Measurements from ENCODE around the gene LGALSL. TPM values are rescaled to one million over a fixed set of nuclear protein-coding genes. Genes with fewer than 3 reads are reported as not detected.
A peak's percentile ranks its signal among the peaks of the same experiment; 100 is the strongest.

The LGALSL gene
- total and polyA plus RNA-seq, 2 of the 13 experiments (the other 11 are each of a cell fraction or from before 2014, with no cell fraction given): 15.4 to 20.0 TPM

DNA sequence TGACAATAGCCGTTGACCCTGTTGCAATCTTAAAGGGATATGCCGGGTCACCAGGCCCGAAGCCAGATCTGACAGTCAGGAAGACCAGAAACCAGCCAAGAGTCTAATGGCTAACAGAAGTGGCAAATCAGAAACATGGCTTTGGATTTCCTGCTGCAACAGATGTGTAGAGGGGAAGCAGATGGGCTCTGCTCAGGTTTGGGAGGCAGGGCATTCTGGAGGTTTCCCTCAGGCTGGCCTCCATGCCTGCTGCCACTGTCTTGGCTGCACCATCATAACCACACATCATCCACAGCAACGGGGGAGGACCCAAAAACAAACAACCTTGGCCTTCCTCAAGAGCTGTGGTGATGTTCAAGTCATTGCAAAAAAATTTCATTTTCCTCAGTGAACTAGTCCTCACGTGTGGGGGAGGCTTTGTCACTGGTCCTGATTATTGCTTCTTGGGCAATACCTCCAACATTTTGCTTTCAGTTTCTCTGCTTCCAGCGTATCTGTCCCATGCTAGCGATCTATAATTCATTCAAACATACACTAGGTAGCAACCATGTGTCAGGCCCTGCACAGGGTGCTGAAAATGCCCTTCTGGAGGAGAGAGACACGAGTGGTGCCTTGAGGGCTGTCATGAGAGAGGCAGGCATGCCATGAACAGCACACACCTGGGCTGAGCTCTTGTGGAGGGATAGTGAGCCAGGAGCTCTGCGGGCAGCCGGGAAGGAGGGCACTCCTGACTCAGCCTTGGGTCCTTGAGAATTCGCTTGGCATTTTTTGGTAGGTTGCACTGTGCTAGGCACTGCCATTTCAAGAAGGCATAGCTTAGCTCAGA lies 48.2 kb upstream of the LGALSL start:
- H3K4me3 ChIP-seq (replicated peaks in 1 of 3; ENCODE audit: insufficient read depth in 1 of 3, low read depth in 2 of 3, low read length in 3 of 3): peak overlapping the region in 2 of 3 experiments; percentile 5 to 50; a peak in 4 of 6 replicates
- in situ Hi-C loops (cut with HindIII; ENCODE audit: extremely low pct_ligation_motif_present, low pct_unique_long_range_greater_than_20kb) (no loop called here), intact Hi-C loops (cut with micrococcal nuclease; ENCODE audit: unreplicated experiment) (no loop called here)
- ChIA-PET CTCF (ENCODE audit: low intra/inter-chr PET ratio, low total read pairs) (no interaction called here), POLR2A (no interaction called here)
- H3K36me3 ChIP-seq (replicated peaks in 1 of 2; ENCODE audit: control insufficient read depth in 1 of 2, insufficient read depth in 2 of 2, low read length in 2 of 2): no peaks in the 10 kb centered on the region
- H3K9me3 ChIP-seq (ENCODE audit: low read length): no peaks in the 10 kb centered on the region
- peak overlapping the region; percentile 6 for H2AFZ ChIP-seq (ENCODE audit: low read length)
- H3K4me2 ChIP-seq (ENCODE audit: low read depth, low read length): peak overlapping the region; percentile 65
- H3K9ac ChIP-seq (ENCODE audit: insufficient read depth, low read depth, low read length): no peak overlapping the region; the same call in 1 of the 2 replicates
- ATAC-seq (peak; percentile 26), DNase-seq (ENCODE audit: low spot score) (no peak), FAIRE-seq (no peak)
- H3K27ac ChIP-seq (ENCODE audit: extremely low read length, insufficient read depth, low read length): no peak overlapping the region
- WGBS (ENCODE audit: low lambda C conversion rate): 49% methylated on average over 10 of the region's 11 CpGs
- H3K4me1 ChIP-seq (ENCODE audit: insufficient read depth, low read length): peaks cover 62% of the 10 kb centered on the region
- H3K27me3 ChIP-seq (ENCODE audit: control insufficient read depth in 1 of 2, insufficient read depth in 2 of 2, low read length in 2 of 2): no peaks in the 10 kb centered on the region
- H3K79me2 ChIP-seq (ENCODE audit: insufficient read depth, low read length): no peaks in the 10 kb centered on the region
- no TSS peak for BruUV-seq (replicated peaks)
- no peaks in the 10 kb centered on the region for H4K20me1 ChIP-seq (ENCODE audit: insufficient read depth, low read length)
- TF ChIP-seq BHLHE40 (IDR thresholded peaks at IDR 0.05; ENCODE audit: low read length) (0 out of 2 replicates have a peak, but pooled peaks have one; percentile 43), ZNF678 (CRISPR knock-in tag; IDR thresholded peaks at IDR 0.05) (no peak), ZNF674 (CRISPR knock-in tag; IDR thresholded peaks at IDR 0.05; ENCODE audit: low read depth) (no peak), ZNF292 (CRISPR knock-in tag; IDR thresholded peaks at IDR 0.05; ENCODE audit: borderline replicate concordance, low read depth) (no peak), HNRNPLL (IDR thresholded peaks at IDR 0.05; ENCODE audit: low read depth, low read length, poor library complexity, severe bottlenecking) (no peak), ZNF468 (CRISPR knock-in tag; IDR thresholded peaks at IDR 0.05) (no peak), NCOR1 (IDR thresholded peaks at IDR 0.05; ENCODE audit: borderline replicate concordance, low read length) (no peak), NFATC3 (CRISPR knock-in tag; IDR thresholded peaks at IDR 0.05) (no peak), ZNF3 (CRISPR knock-in tag; IDR thresholded peaks at IDR 0.05) (peak; percentile 75; the same call in 1 of the 2 replicates), EP300 (IDR thresholded peaks at IDR 0.05; ENCODE audit: low read depth in 2 of 2, low read length in 2 of 2) (no peak), EP300 (CRISPR knock-in tag; IDR thresholded peaks at IDR 0.05; ENCODE audit: borderline replicate concordance) (no peak), ZNF441 (CRISPR knock-in tag; IDR thresholded peaks at IDR 0.05; ENCODE audit: borderline replicate concordance) (no peak), ZNF672 (CRISPR knock-in tag; IDR thresholded peaks at IDR 0.05) (no peak), ZNF354B (CRISPR knock-in tag; IDR thresholded peaks at IDR 0.05) (no peak), XRCC5 (optimal IDR thresholded peaks at IDR 0.05; ENCODE audit: low read length) (peak; percentile 22), CEBPB (IDR thresholded peaks at IDR 0.05; ENCODE audit: borderline replicate concordance, low read depth, low read length) (peak; percentile 49), MYNN (CRISPR knock-in tag; IDR thresholded peaks at IDR 0.05; ENCODE audit: low read depth) (no peak), MATR3 (CRISPR knock-in tag; IDR thresholded peaks at IDR 0.05) (no peak)
- TF ChIP-seq, protein P1, sequence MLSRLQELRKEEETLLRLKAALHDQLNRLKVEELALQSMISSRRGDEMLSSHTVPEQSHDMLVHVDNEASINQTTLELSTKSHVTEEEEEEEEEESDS (CRISPR knock-in tag; IDR thresholded peaks at IDR 0.05; ENCODE audit: borderline replicate concordance): no peak
- TF ChIP-seq, protein P2, sequence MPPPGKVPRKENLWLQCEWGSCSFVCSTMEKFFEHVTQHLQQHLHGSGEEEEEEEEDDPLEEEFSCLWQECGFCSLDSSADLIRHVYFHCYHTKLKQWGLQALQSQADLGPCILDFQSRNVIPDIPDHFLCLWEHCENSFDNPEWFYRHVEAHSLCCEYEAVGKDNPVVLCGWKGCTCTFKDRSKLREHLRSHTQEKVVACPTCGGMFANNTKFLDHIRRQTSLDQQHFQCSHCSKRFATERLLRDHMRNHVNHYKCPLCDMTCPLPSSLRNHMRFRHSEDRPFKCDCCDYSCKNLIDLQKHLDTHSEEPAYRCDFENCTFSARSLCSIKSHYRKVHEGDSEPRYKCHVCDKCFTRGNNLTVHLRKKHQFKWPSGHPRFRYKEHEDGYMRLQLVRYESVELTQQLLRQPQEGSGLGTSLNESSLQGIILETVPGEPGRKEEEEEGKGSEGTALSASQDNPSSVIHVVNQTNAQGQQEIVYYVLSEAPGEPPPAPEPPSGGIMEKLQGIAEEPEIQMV (CRISPR knock-in tag; IDR thresholded peaks at IDR 0.05; ENCODE audit: low read depth): no peak
- TF ChIP-seq, protein P3, sequence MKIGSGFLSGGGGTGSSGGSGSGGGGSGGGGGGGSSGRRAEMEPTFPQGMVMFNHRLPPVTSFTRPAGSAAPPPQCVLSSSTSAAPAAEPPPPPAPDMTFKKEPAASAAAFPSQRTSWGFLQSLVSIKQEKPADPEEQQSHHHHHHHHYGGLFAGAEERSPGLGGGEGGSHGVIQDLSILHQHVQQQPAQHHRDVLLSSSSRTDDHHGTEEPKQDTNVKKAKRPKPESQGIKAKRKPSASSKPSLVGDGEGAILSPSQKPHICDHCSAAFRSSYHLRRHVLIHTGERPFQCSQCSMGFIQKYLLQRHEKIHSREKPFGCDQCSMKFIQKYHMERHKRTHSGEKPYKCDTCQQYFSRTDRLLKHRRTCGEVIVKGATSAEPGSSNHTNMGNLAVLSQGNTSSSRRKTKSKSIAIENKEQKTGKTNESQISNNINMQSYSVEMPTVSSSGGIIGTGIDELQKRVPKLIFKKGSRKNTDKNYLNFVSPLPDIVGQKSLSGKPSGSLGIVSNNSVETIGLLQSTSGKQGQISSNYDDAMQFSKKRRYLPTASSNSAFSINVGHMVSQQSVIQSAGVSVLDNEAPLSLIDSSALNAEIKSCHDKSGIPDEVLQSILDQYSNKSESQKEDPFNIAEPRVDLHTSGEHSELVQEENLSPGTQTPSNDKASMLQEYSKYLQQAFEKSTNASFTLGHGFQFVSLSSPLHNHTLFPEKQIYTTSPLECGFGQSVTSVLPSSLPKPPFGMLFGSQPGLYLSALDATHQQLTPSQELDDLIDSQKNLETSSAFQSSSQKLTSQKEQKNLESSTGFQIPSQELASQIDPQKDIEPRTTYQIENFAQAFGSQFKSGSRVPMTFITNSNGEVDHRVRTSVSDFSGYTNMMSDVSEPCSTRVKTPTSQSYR (CRISPR knock-in tag; IDR thresholded peaks at IDR 0.05; ENCODE audit: borderline replicate concordance): no peak
